Retinal pigment epithelial cell (primary cell): Measurements from ENCODE around the gene TMBIM1.

ENCODE experiments used
- DNase-seq: peaks from one replicate; pipeline ENCODE4 v3.0.0-alpha.2; 2010; ENCODE audit warnings: low read depth
- H3K4me3 ChIP-seq: 2 replicates; pipeline ENCODE4 v1.5.1; 2011; ENCODE audit warnings: mild to moderate bottlenecking, low read length, control low read depth, moderate library complexity
- CTCF ChIP-seq: conservative IDR thresholded peaks from 2 replicates; pipeline ENCODE4 v1.5.1; 2011; ENCODE audit warnings: low read depth, low read length, control low read depth, inconsistent platforms

Gene TMBIM1

GRCh38 chr2:218296847-218297246, 4.5 kb upstream of the TMBIM1 start:
- no peak overlapping the region for H3K4me3 ChIP-seq
- DNase-seq = no peak
- TF ChIP-seq CTCF = peak; percentile 9

DNA sequence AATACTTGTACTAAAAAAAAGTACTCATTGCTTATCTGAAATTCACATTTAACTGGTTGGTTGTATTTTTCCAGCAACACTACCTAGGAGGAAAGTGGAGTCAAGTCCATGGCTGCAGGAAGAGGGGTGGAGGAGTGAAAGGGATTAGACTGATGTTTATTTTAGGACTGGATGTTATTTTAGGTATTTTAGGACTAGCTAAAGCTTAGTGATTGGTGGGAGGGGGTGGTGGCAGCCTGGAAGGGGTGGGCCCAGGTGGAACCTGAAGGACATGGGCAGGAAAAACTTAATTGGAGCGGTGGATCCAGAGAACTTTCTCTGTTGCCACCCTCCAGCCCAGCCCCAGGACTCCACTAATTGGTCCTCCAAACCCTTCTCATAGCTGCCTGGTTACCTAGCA, 3.9 kb upstream of the TMBIM1 start:
- no peak overlapping the region for H3K4me3 ChIP-seq
- TF ChIP-seq CTCF = no peak
- DNase-seq = no peak

DNA sequence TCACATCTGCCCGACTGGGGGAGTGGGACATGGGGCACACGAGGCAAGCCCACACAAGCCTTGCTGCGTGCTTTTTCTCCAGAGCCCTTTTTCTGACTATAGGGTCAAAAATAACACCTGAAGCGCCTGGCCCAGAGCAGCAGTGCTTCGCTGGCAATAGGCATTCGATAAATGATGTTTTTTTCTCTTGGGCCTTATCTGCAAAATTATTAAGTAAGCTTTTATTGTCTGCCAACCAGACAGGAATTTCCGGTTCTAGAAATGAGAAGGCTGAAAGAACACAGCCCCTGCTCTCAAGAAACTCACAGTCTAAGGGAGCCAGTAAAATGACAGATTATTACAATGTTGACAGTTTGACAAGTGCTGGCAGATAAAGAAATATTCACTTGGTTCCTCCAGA, 2.7 kb upstream of the TMBIM1 start:
- no peak for TF ChIP-seq CTCF
- DNase-seq = no peak
- no peak overlapping the region for H3K4me3 ChIP-seq

DNA sequence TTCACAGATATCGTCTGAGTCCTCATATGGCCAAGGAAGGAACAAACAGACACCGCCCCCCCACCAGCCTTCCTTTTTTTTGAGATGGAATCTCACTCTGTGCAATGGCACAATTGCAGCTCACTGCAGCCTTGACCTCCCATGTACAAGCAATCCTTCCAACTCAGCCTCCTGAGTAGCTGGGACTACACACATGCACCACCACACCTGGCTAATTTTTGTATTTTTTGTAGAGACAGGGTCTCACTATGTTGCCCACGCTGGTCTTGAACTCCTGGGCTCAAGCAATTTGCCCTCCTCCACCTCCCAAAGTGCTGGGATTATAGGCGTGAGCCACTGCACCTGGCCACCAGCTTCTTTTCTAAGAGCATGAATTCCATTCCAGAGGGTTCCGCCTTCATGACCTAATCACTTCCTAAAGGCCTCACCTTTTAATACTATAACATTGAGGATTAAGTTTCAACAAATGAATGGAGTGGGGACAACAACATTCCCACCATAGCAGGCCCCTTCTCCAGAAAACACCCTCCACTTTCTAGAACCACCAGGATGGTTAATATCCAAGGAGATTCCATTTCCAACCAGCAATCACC, 2.2 kb upstream of the TMBIM1 start:
- TF ChIP-seq CTCF = no peak
- DNase-seq = no peak
- H3K4me3 ChIP-seq = no peak overlapping the region

- H3K4me3 ChIP-seq = no peak overlapping the region
- TF ChIP-seq CTCF = no peak
- no peak for DNase-seq
These were observed 1.6 kb upstream of the TMBIM1 start for GRCh38 chr2:218293715-218294429.

- peak overlapping the region; percentile 72 for H3K4me3 ChIP-seq
- DNase-seq = no peak
- TF ChIP-seq CTCF = no peak
These were observed 820 bp downstream of the TMBIM1 start for GRCh38 chr2:218291318-218292047.
